Activated CD8-positive, alpha-beta T cell treated with anti-CD3 and anti-CD28 coated beads, Interleukin-2, amount 10 ng/mL, durations not matched to agents 7 days and 5 days (primary cell): Measurements from ENCODE around the gene ADSS1. TPM values are rescaled to one million over a fixed set of nuclear protein-coding genes. Genes with fewer than 3 reads are reported as not detected.
A peak's percentile ranks its signal among the peaks of the same experiment; 100 is the strongest.

Source experiments
- ATAC-seq: fragments of 150-1000 bp; cut with Tn5 transposase; one replicate; pipeline ENCODE4 v1.10.0; 2021; ENCODE audit warnings: moderate library complexity
- CTCF ChIA-PET: fragments of 350-600 bp; sonication (Branson Sonifier 250); formaldehyde crosslinking; loops from one replicate; lab custom pipeline; 2021; ENCODE audit warnings: antibody characterized with exemption; lab: Charles Lee
- POLR2A ChIA-PET: fragments of 350-600 bp; sonication (Branson Sonifier 250); formaldehyde crosslinking; loops from one replicate; lab custom pipeline; 2021; ENCODE audit warnings: antibody characterized with exemption; lab: Charles Lee
- DNase-seq: peaks from one replicate; pipeline ENCODE4 v3.0.0-alpha.2; 2020
- H3K27ac Mint-ChIP-seq: one replicate; pipeline ENCODE4 v1.8.0; 2021; ENCODE audit warnings: mild to moderate bottlenecking, mixed read lengths
- H3K27me3 Mint-ChIP-seq: one replicate; pipeline ENCODE4 v1.8.0; 2021; ENCODE audit warnings: low read depth, mixed read lengths
- H3K36me3 Mint-ChIP-seq: one replicate; pipeline ENCODE4 v1.8.0; 2021; ENCODE audit warnings: low read depth, mixed read lengths
- H3K4me1 Mint-ChIP-seq: one replicate; pipeline ENCODE4 v1.8.0; 2021; ENCODE audit warnings: low read depth, mixed read lengths
- H3K4me3 Mint-ChIP-seq: one replicate; pipeline ENCODE4 v1.8.0; 2021; ENCODE audit warnings: mild to moderate bottlenecking, mixed read lengths
- H3K9me3 Mint-ChIP-seq: one replicate; pipeline ENCODE4 v1.8.0; 2022; ENCODE audit warnings: mixed read lengths; ENCODE audit not compliant: insufficient read depth
- microRNA-seq: library from miRNA; unstranded; fragments of <30 nt; microRNA quantifications from one replicate; pipeline ENCODE4 v1.2.0, GENCODE V29; 2022
- total RNA-seq, 2 experiments: library from RNA; stranded (reverse); gene quantifications; one replicate each; pipeline ENCODE4 v1.2.3, GENCODE V29; 2021

ADSS1 gene
- total RNA-seq, 2 experiments from 2014 or later = 1.8 TPM

- ChIA-PET CTCF (interaction anchor here (1.2 to 2.2 kb wide), 3 partner anchors 24 to 32 kb away, joined by 6 to 9 read pairs (median 7); no protein-coding TSS in a partner anchor), POLR2A (interaction anchor here (1.0 kb wide), 1 partner anchor 42 kb away, joined by 4 read pairs; the partner anchor contains the start of gene SIVA1)
- DNase-seq (peak; percentile 70), ATAC-seq (peak; percentile 25)
- H3K4me3 Mint-ChIP-seq = peak overlapping the region; percentile 94
- peak overlapping the region; percentile 82 for H3K27ac Mint-ChIP-seq
- peaks cover 8% of the 10 kb centered on the region for H3K27me3 Mint-ChIP-seq
- peaks cover 38% of the 10 kb centered on the region for H3K4me1 Mint-ChIP-seq
- peaks cover 18% of the 10 kb centered on the region for H3K36me3 Mint-ChIP-seq
- no peaks in the 10 kb centered on the region for H3K9me3 Mint-ChIP-seq
Observed at GRCh38 chr14:104794099-104794498, 70.1 kb downstream of the ADSS1 start.

- ChIA-PET POLR2A (interaction anchor here (1.0 kb wide), 1 partner anchor 42 kb away, joined by 4 read pairs; the partner anchor contains the start of gene SIVA1), CTCF (interaction anchor here (1.2 to 2.2 kb wide), 3 partner anchors 24 to 31 kb away, joined by 6 to 9 read pairs (median 7); no protein-coding TSS in a partner anchor)
- ATAC-seq (peak; percentile 9), DNase-seq (no peak)
- Mint-ChIP-seq H3K4me1 (peaks cover 40% of the 10 kb centered on the region), H3K36me3 (peaks cover 18% of the 10 kb centered on the region), H3K27ac (peak overlapping the region; percentile 82), H3K27me3 (peaks cover 10% of the 10 kb centered on the region), H3K9me3 (no peaks in the 10 kb centered on the region), H3K4me3 (peak overlapping the region; percentile 94)
Observed at GRCh38 chr14:104794631-104794992, 70.6 kb downstream of the ADSS1 start.

- peaks cover 14% of the 10 kb centered on the region for H3K36me3 Mint-ChIP-seq
- CTCF ChIA-PET = interaction anchor here (1.2 to 2.2 kb wide), 3 partner anchors 25 to 31 kb away, joined by 6 to 9 read pairs (median 7); no protein-coding TSS in a partner anchor
Observed at GRCh38 chr14:104794993-104795780, 71.2 kb downstream of the ADSS1 start, which contains the start of gene AKT1. AKT1 (minus strand) TSS chr14:104795748; CDS start chr14:104792643, 3,105 bp downstream.

GRCh38 chr14:104795781-104796686 lies 72.0 kb downstream of the ADSS1 start:
- DNase-seq (peak; percentile 55), ATAC-seq (peak; percentile 64)
- Mint-ChIP-seq H3K27me3 (peaks cover 10% of the 10 kb centered on the region), H3K4me3 (peak overlapping the region; percentile 67), H3K27ac (peak overlapping the region; percentile 76), H3K9me3 (no peaks in the 10 kb centered on the region), H3K36me3 (peaks cover 11% of the 10 kb centered on the region), H3K4me1 (peaks cover 42% of the 10 kb centered on the region)
- ChIA-PET POLR2A (interaction anchor here (0.9 to 1.0 kb wide), 2 partner anchors 44 to 505 kb away, joined by 3 read pairs; partner anchors contain the start of gene SIVA1), CTCF (interaction anchor here (1.0 kb wide), 1 partner anchor 27 kb away, joined by 3 read pairs; no protein-coding TSS in a partner anchor)

More at GRCh38 chr14:104794993-104795780, 71.2 kb downstream of the ADSS1 start, which contains the start of gene AKT1:
- POLR2A ChIA-PET = interaction anchor here (1.0 kb wide), 2 partner anchors 43 kb away, joined by 3 to 4 read pairs; partner anchors contain the start of gene SIVA1
- peak within 1 kb of the TSS; percentile 94 for H3K4me3 Mint-ChIP-seq
- peak within 1 kb of the TSS; percentile 82 for H3K27ac Mint-ChIP-seq
- ATAC-seq (peak; percentile 57), DNase-seq (peak; percentile 33)
- H3K27me3 Mint-ChIP-seq = peaks cover 10% of the 10 kb centered on the region
- no peaks in the 10 kb centered on the region for H3K9me3 Mint-ChIP-seq
- peaks cover 45% of the 10 kb centered on the region for H3K4me1 Mint-ChIP-seq

- ChIA-PET CTCF (interaction anchor here (1.0 kb wide), 1 partner anchor 28 kb away, joined by 3 read pairs; no protein-coding TSS in a partner anchor), POLR2A (interaction anchor here (0.9 kb wide), 1 partner anchor 505 kb away, joined by 3 read pairs; no protein-coding TSS in a partner anchor)
- H3K27me3 Mint-ChIP-seq = peaks cover 10% of the 10 kb centered on the region
- peak overlapping the region; percentile 76 for H3K27ac Mint-ChIP-seq
- ATAC-seq (no peak), DNase-seq (no peak)
- no peaks in the 10 kb centered on the region for H3K9me3 Mint-ChIP-seq
- H3K4me1 Mint-ChIP-seq = peaks cover 43% of the 10 kb centered on the region
- H3K36me3 Mint-ChIP-seq = peaks cover 8% of the 10 kb centered on the region
- H3K4me3 Mint-ChIP-seq = peak overlapping the region; percentile 67
Observed at GRCh38 chr14:104796687-104797081, 72.7 kb downstream of the ADSS1 start.

Small RNA genes within 50 kb of the gene (microRNA-seq; reads per million reads assigned to microRNA genes)
- gene MIR4710 = not detected

Other genes with a start within 250 kb of the ADSS1 start
- gene C14orf180, start 144.5 kb upstream of the ADSS1 start, total RNA-seq = not detected
- gene TMEM179, start 119.5 kb upstream of the ADSS1 start, total RNA-seq = not detected
- 100 to 1,000 TPM; 155 to 159 TPM for gene INF2, start 34.6 kb upstream of the ADSS1 start, total RNA-seq
- gene SIVA1, start 28.9 kb downstream of the ADSS1 start, total RNA-seq = 100 to 1,000 TPM; 175 to 186 TPM
- 100 to 1,000 TPM; 217 to 222 TPM for gene AKT1, start 71.5 kb downstream of the ADSS1 start, total RNA-seq
- 1 to 10 TPM; 5.3 TPM for gene ZBTB42, start 76.9 kb downstream of the ADSS1 start, total RNA-seq
- 1 to 10 TPM; 2.5 to 2.7 TPM for gene CEP170B, start 141.0 kb downstream of the ADSS1 start, total RNA-seq
- gene PLD4, start 200.7 kb downstream of the ADSS1 start, total RNA-seq = not detected